C4-2B (cell line): Measurements from ENCODE around the gene SORCS2.

ENCODE experiments used
- H3K27ac ChIP-seq: fragments of 450-650 bp; 2 replicates; pipeline ENCODE4 v1.5.1; 2017
- CTCF ChIP-seq: fragments of 450-650 bp; conservative IDR thresholded peaks from 2 replicates; pipeline ENCODE4 v1.5.1; 2017; ENCODE audit warnings: mild to moderate bottlenecking
- ZFX ChIP-seq: fragments of 450-650 bp; IDR thresholded peaks from 2 replicates; pipeline ENCODE4 v1.6.1; 2017

Gene SORCS2

GRCh38 chr4:7306021-7306965 lies 114.0 kb downstream of the SORCS2 start:
- TF ChIP-seq ZFX = no peak
- no peak for TF ChIP-seq CTCF

GRCh38 chr4:7306986-7307385 lies 114.6 kb downstream of the SORCS2 start:
- H3K27ac ChIP-seq = no peak overlapping the region

More at GRCh38 chr4:7306021-7306965, 114.0 kb downstream of the SORCS2 start:
- H3K27ac ChIP-seq = no peak overlapping the region

GRCh38 chr4:7307394-7308099 lies 115.2 kb downstream of the SORCS2 start:
- H3K27ac ChIP-seq = no peak overlapping the region
- no peak for TF ChIP-seq CTCF
- no peak for TF ChIP-seq ZFX

More at GRCh38 chr4:7306986-7307385, 114.6 kb downstream of the SORCS2 start:
- TF ChIP-seq CTCF (no peak), ZFX (no peak)

GRCh38 chr4:7309181-7309580 lies 116.8 kb downstream of the SORCS2 start:
- TF ChIP-seq CTCF = no peak
- TF ChIP-seq ZFX = no peak
- H3K27ac ChIP-seq = no peak overlapping the region

GRCh38 chr4:7309636-7310390 lies 117.5 kb downstream of the SORCS2 start:
- H3K27ac ChIP-seq = no peak overlapping the region

GRCh38 chr4:7310451-7310850 lies 118.1 kb downstream of the SORCS2 start:
- no peak for TF ChIP-seq CTCF
- TF ChIP-seq ZFX = no peak
- H3K27ac ChIP-seq = no peak overlapping the region

More at GRCh38 chr4:7309636-7310390, 117.5 kb downstream of the SORCS2 start:
- no peak for TF ChIP-seq ZFX

- TF ChIP-seq CTCF = no peak
- no peak for TF ChIP-seq ZFX
- H3K27ac ChIP-seq = no peak overlapping the region
Observed at GRCh38 chr4:7311205-7311604, 118.9 kb downstream of the SORCS2 start.
